CD4-positive, alpha-beta memory T cell (primary cell): ENCODE results near the gene ADSS2. TPM values are rescaled to one million over a fixed set of nuclear protein-coding genes. Genes with fewer than 3 reads are reported as not detected.
"Not testable (repeated sequence)": the region's sequence is repeated elsewhere in the genome, so short reads cannot be mapped to it uniquely, and the experiment has no call there.

Experiments used
- CTCF ChIA-PET: fragments of 350-600 bp; sonication (Branson Sonifier 250); formaldehyde crosslinking; loops from one replicate; lab custom pipeline; 2021; ENCODE audit warnings: inconsistent platforms; ENCODE audit not compliant: partially characterized antibody; lab: Charles Lee
- POLR2A ChIA-PET: fragments of 350-600 bp; sonication (Branson Sonifier 250); formaldehyde crosslinking; loops from one replicate; lab custom pipeline; 2021; ENCODE audit not compliant: partially characterized antibody; lab: Charles Lee
- DNase-seq, 5 donors: peaks; one replicate each; pipeline versions ENCODE4 v3.0.0 to v3.0.0-alpha.2; 2020 to 2022; ENCODE audit warnings: mixed read lengths in 1 of 5
- H3K27ac ChIP-seq: one replicate; pipeline ENCODE4 v1.7.0; 2013; ENCODE audit warnings: low read depth, low read length
- H3K27me3 ChIP-seq: 2 replicates; pipeline ENCODE4 v1.7.0; 2013; ENCODE audit warnings: mild to moderate bottlenecking, low read length, moderate library complexity; ENCODE audit not compliant: insufficient read depth
- H3K36me3 ChIP-seq: 2 replicates; pipeline ENCODE4 v1.7.0; 2013; ENCODE audit warnings: mild to moderate bottlenecking, low read length, moderate library complexity; ENCODE audit not compliant: insufficient read depth
- H3K4me1 ChIP-seq: 2 replicates; pipeline ENCODE4 v1.7.0; 2013; ENCODE audit warnings: mild to moderate bottlenecking, low read length, moderate library complexity; ENCODE audit not compliant: insufficient read depth
- H3K4me3 ChIP-seq, 2 donors: one replicate each; pipeline ENCODE4 v1.7.0; 2013; ENCODE audit warnings: low read length in 2 of 2, mild to moderate bottlenecking in 1 of 2
- H3K9me3 ChIP-seq, 2 donors: one replicate each; pipeline ENCODE4 v1.7.0; 2013; ENCODE audit warnings: low read length in 2 of 2, control low read depth in 1 of 2; ENCODE audit not compliant: control insufficient read depth in 1 of 2
- H3K27ac Mint-ChIP-seq, 7 donors: one replicate each; pipeline ENCODE4 v1.8.0; 2020 to 2021; ENCODE audit warnings: mixed read lengths in 7 of 7, mild to moderate bottlenecking in 6 of 7, inconsistent platforms in 3 of 7, moderate library complexity in 3 of 7
- H3K27me3 Mint-ChIP-seq, 2 donors: one replicate each; pipeline ENCODE4 v1.8.0; 2020 to 2021; ENCODE audit warnings: mixed read lengths in 2 of 2
- H3K36me3 Mint-ChIP-seq, 2 donors: one replicate each; pipeline ENCODE4 v1.8.0; 2020 to 2021; ENCODE audit warnings: mixed read lengths in 2 of 2, inconsistent platforms in 1 of 2, mild to moderate bottlenecking in 1 of 2
- H3K4me1 Mint-ChIP-seq, 4 donors: one replicate each; pipeline ENCODE4 v1.8.0; 2020 to 2021; ENCODE audit warnings: mixed read lengths in 4 of 4, mild to moderate bottlenecking in 1 of 4
- H3K4me3 Mint-ChIP-seq, 8 donors: one replicate each; pipeline ENCODE4 v1.8.0; 2020 to 2021; ENCODE audit warnings: mixed read lengths in 8 of 8, mild to moderate bottlenecking in 7 of 8, moderate library complexity in 6 of 8, inconsistent platforms in 3 of 8
- H3K9me3 Mint-ChIP-seq, 8 donors: one replicate each; pipeline ENCODE4 v1.8.0; 2020 to 2021; ENCODE audit warnings: mixed read lengths in 8 of 8, mild to moderate bottlenecking in 5 of 8, inconsistent platforms in 3 of 8, moderate library complexity in 1 of 8
- intact Hi-C: fragments of 100-400 bp; cut with micrococcal nuclease; formaldehyde crosslinking; loops from one replicate; pipeline ENCODE4 v1.15.1; 2023
- polyA plus RNA-seq, 2 donors: library from polyadenylated mRNA; unstranded; fragments of 300-500 nt; fragmentation: Illumina TruSeq; gene quantifications; one replicate each; pipeline ENCODE4 v1.2.3, GENCODE V29; 2021
- total RNA-seq, 2 experiments: library from RNA; stranded (reverse); gene quantifications; one replicate each; pipeline ENCODE4 v1.2.3, GENCODE V29; 2021

ADSS2 gene
- total RNA-seq (10 to 100 TPM; 60.9 to 65.4 TPM), polyA plus RNA-seq (10 to 100 TPM; 26.9 to 35.2 TPM)

DNA sequence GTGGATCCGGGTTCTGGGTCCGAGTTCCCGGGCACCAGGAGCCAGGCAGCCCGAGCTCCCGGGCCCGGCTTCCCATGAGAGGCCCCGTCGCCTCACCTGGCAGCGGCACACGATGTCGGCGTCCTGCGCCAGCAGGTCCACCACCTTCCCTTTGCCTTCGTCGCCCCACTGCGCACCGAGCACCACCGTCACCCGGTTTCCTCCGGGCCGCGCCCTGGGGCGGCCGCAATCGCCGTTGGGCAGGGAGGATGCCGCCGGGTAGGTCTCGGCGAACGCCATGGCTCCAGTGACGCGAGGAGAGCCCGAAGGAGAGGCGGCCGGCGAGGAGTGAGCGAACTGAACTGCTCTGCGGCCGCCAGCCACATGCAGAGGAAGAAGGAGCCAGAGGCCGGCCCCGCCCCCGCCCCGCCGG, at the start of gene ADSS2:
Gene ADSS2 (minus strand): TSS at position 371 of the 412 bp plus-strand sequence. CDS start 92 bp downstream, at position 279.
- Histone ChIP-seq H3K9me3 (no peaks in the 10 kb centered on the region), H3K4me1 (peaks cover 45% of the 10 kb centered on the region), H3K36me3 (no peaks in the 10 kb centered on the region), H3K27me3 (no peaks in the 10 kb centered on the region), H3K27ac (peak within 1 kb of the TSS; percentile 94), H3K4me3 (peak within 1 kb of the TSS; percentile 19 to 95)
- Mint-ChIP-seq H3K4me3 (peak within 1 kb of the TSS; percentile 88 to 99 (median 96)), H3K4me1 (peaks cover 34 to 52% (median 40%) of the 10 kb centered on the region in 4 donors), H3K36me3 (peaks cover 11 to 28% of the 10 kb centered on the region in 2 donors), H3K9me3 (no peaks in the 10 kb centered on the region), H3K27ac (peak within 1 kb of the TSS; percentile 95 to 100 (median 98)), H3K27me3 (no peaks in the 10 kb centered on the region)
- ChIA-PET CTCF (no interaction called here), POLR2A (interaction anchor here (0.7 to 3.0 kb wide), 12 partner anchors 9 to 1196 kb away, joined by 3 to 29 read pairs (median 7); partner anchors contain the start of genes CATSPERE, CEP170, COX20 and HNRNPU)
- intact Hi-C loops: loop anchor here (2.0 kb wide), 1 partner anchor 601 kb away; the partner anchor contains the start of gene AKT3
- no peak for DNase-seq

- CTCF ChIA-PET, H3K4me1 Mint-ChIP-seq: not testable (repeated sequence)
Measured at GRCh38 chr1:244500515-244500914, 48.8 kb upstream of the ADSS2 start.

DNA sequence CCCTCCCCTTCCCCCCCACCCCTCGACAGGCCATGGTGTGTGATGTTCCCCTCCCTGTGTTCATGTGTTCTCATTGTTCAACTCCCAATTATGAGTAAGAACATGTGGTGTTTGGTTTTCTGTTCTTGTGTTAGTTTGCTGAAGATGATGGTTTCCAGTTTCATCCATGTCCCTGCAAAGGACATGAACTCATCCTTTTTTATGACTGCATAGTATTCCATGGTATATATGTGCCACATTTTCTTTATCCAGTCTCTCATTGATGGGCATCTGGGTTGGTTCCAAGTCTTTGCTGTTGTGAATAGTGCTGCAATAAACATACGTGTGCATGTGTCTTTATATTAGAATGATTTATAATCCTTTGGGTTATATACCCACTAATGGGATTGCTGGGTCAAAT, 47.8 kb upstream of the ADSS2 start:
- POLR2A ChIA-PET, H3K36me3 Mint-ChIP-seq, DNase-seq, H3K27ac Mint-ChIP-seq, H3K27me3 Mint-ChIP-seq, H3K4me3 ChIP-seq, H3K9me3 ChIP-seq, H3K27ac ChIP-seq, H3K4me1 ChIP-seq, H3K4me1 Mint-ChIP-seq, H3K36me3 ChIP-seq, H3K27me3 ChIP-seq, CTCF ChIA-PET, intact Hi-C loops: not testable (repeated sequence)
- Mint-ChIP-seq H3K4me3 (peak overlapping the region in 1 of 8 donors; percentile 4), H3K9me3 (peaks cover 0 to 20% (median 11%) of the 10 kb centered on the region in 8 donors)

More at GRCh38 chr1:244500515-244500914, 48.8 kb upstream of the ADSS2 start:
- POLR2A ChIA-PET, H3K9me3 ChIP-seq, H3K36me3 ChIP-seq, H3K4me3 Mint-ChIP-seq, H3K27me3 ChIP-seq, H3K4me1 ChIP-seq, H3K27ac ChIP-seq, intact Hi-C loops, H3K27ac Mint-ChIP-seq, H3K4me3 ChIP-seq, H3K36me3 Mint-ChIP-seq, DNase-seq, H3K27me3 Mint-ChIP-seq: not testable (repeated sequence)
- peaks cover 0 to 20% (median 11%) of the 10 kb centered on the region in 8 donors for H3K9me3 Mint-ChIP-seq

DNA sequence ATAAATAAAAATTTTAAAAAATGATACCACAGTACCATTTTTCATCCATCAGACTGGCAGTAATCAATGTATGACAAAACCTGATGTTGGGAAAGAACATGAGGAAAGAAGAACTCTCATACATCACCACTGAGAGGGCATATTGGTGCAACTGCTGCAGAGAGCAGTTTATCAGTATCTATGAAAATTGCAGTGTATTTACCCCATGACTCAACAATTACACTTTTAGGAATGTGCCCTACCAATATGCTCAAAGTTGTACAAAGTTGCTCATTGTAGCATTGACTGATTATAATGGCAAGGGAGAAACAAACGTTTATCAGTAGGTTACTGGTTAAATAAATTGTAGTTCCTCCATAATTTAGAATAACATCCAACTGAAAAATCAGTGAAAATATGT, 46.1 kb upstream of the ADSS2 start:
- H3K27ac Mint-ChIP-seq: no peak overlapping the region

GRCh38 chr1:244496186-244496585, 44.5 kb upstream of the ADSS2 start:
- Histone ChIP-seq H3K36me3 (no peaks in the 10 kb centered on the region), H3K9me3 (no peaks in the 10 kb centered on the region), H3K27me3 (no peaks in the 10 kb centered on the region), H3K27ac (no peak overlapping the region), H3K4me1 (no peaks in the 10 kb centered on the region), H3K4me3 (no peak overlapping the region)
- ChIA-PET POLR2A (no interaction called here), CTCF (no interaction called here)
- Mint-ChIP-seq H3K27ac (no peak overlapping the region), H3K9me3 (peaks cover 0 to 20% (median 10%) of the 10 kb centered on the region in 8 donors), H3K4me1 (no peaks in the 10 kb centered on the region), H3K27me3 (peaks cover 0 to 2% of the 10 kb centered on the region in 2 donors), H3K36me3 (no peaks in the 10 kb centered on the region), H3K4me3 (no peak overlapping the region)
- intact Hi-C loops: no loop called here
- DNase-seq: no peak

More for the DNA sequence above, 46.1 kb upstream of the ADSS2 start:
- no peaks in the 10 kb centered on the region for H3K4me1 ChIP-seq
- H3K27me3 ChIP-seq: no peaks in the 10 kb centered on the region
- ChIA-PET POLR2A (no interaction called here), CTCF (no interaction called here)
- H3K4me1 Mint-ChIP-seq: no peaks in the 10 kb centered on the region
- no peaks in the 10 kb centered on the region for H3K9me3 ChIP-seq
- H3K4me3 Mint-ChIP-seq: no peak overlapping the region
- H3K36me3 ChIP-seq: no peaks in the 10 kb centered on the region
- no peak overlapping the region for H3K4me3 ChIP-seq
- H3K9me3 Mint-ChIP-seq: peaks cover 0 to 20% (median 10%) of the 10 kb centered on the region in 8 donors
- DNase-seq: no peak
- H3K27me3 Mint-ChIP-seq: no peaks in the 10 kb centered on the region
- H3K27ac ChIP-seq: no peak overlapping the region
- no peaks in the 10 kb centered on the region for H3K36me3 Mint-ChIP-seq
- intact Hi-C loops: no loop called here

DNA sequence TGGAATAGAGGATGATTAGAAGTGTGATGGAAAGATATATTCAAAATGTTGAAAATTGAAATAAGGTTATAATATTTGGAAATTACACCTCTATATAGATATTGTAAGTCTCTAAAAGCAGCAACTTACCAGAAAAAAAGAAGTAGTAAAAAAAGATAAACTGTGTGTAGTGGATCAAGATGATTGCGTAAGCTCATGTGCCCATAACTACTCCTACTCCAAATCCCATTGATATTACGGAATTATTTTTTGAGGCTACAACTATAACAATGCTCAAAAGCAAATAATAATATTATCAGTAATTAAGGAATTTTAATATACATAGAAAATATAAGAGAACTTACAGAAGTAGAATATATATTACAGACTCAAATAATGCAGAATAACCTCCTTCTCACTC, 42.9 kb upstream of the ADSS2 start:
- DNase-seq: no peak
- H3K27ac ChIP-seq: no peak overlapping the region
- intact Hi-C loops: no loop called here
- peaks cover 0 to 2% of the 10 kb centered on the region in 2 donors for H3K27me3 Mint-ChIP-seq
- H3K4me1 ChIP-seq: no peaks in the 10 kb centered on the region
- no peak overlapping the region for H3K4me3 Mint-ChIP-seq
- no peak overlapping the region for H3K27ac Mint-ChIP-seq
- H3K27me3 ChIP-seq: no peaks in the 10 kb centered on the region
- ChIA-PET POLR2A (no interaction called here), CTCF (no interaction called here)
- no peak overlapping the region for H3K4me3 ChIP-seq
- H3K36me3 ChIP-seq: no peaks in the 10 kb centered on the region
- H3K36me3 Mint-ChIP-seq: no peaks in the 10 kb centered on the region
- peaks cover 0 to 8% (median 1%) of the 10 kb centered on the region in 8 donors for H3K9me3 Mint-ChIP-seq
- no peaks in the 10 kb centered on the region for H3K4me1 Mint-ChIP-seq
- H3K9me3 ChIP-seq: no peaks in the 10 kb centered on the region

DNA sequence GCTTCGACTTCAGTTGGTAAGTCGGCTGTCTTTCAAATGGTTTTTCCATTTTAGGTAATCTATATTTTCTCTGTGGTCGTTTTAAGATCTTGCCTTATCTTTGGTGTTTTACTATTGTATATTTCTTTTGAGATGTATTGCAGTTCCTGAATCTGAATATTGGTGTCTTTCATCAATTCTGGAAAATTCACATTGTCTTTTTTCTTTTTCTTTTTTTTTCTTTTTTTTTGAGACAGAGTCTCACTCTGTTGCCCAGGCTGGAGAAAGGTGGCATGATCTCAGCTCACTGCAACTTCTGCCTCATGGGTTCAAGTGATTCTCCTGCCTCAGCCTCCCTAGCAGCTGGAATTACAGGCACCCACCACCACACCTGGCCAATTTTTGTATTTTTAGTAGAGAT, 33.3 kb upstream of the ADSS2 start:
- DNase-seq, intact Hi-C loops, H3K27ac ChIP-seq, H3K9me3 Mint-ChIP-seq, H3K4me3 ChIP-seq, H3K4me1 ChIP-seq, H3K27me3 ChIP-seq, H3K27me3 Mint-ChIP-seq, H3K9me3 ChIP-seq, H3K4me3 Mint-ChIP-seq, H3K36me3 ChIP-seq, H3K27ac Mint-ChIP-seq, POLR2A ChIA-PET, CTCF ChIA-PET, H3K4me1 Mint-ChIP-seq: not testable (repeated sequence)
- peaks cover 3 to 12% of the 10 kb centered on the region in 2 donors for H3K36me3 Mint-ChIP-seq
